Activated CD4-positive, CD25-positive, alpha-beta regulatory T cell (primary cell): ENCODE results near the gene CARD14.
"Not testable (repeated sequence)": the region's sequence is repeated elsewhere in the genome, so short reads cannot be mapped to it uniquely, and the experiment has no call there.

ENCODE experiments used
- DNase-seq, 4 experiments: peaks; one replicate each; lab custom pipeline; 2025; lab: John Stamatoyannopoulos, UW

CARD14 gene

DNA sequence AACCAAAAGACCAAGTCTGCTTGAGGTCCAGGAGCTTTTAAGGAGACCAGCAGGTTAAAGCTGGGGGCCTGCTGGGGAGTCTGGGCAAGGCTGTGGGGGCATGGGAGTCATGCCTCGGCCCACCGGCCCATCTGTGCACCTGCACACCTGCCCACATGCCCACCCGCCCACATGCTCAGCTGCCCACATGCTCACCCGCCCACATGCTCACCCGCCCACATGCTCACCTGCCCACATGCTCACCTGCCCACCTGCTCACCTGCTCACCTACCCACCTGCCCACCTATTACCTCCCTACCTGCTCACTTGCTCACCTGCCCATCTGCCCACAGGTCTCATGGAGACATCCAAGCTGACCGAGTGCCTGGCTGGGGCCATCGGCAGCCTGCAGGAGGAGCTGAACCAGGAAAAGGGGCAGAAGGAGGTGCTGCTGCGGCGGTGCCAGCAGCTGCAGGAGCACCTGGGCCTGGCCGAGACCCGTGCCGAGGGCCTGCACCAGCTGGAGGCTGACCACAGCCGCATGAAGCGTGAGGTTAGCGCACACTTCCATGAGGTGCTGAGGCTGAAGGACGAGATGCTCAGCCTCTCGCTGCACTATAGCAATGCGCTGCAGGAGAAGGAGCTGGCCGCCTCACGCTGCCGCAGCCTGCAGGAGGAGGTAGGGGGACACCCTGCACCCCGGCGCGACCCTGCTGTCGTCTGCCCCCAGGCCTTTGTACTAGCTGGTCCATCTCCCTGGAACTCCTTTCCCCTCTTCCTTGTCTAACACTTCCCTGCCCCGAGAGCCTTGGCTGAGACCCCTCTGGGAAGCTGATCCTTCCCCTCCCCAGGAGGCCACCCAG is 14.0 kb downstream of the CARD14 start:
- DNase-seq: no peak

DNA sequence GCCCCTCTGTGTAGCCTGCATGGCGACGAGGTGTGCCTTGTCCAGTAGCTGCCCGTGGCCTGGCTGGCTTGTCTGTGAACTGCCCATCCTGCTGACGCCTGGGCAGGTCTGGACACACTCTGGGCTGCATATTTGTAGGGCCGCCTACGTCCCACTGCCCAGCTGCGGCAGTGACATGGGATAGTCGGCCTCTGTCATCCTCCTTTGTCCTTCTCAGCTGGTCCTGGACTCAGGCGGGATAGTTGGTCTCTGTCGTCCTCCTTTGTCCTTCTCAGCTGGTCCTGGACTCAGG is 14.5 kb downstream of the CARD14 start:
- no peak for DNase-seq

DNA sequence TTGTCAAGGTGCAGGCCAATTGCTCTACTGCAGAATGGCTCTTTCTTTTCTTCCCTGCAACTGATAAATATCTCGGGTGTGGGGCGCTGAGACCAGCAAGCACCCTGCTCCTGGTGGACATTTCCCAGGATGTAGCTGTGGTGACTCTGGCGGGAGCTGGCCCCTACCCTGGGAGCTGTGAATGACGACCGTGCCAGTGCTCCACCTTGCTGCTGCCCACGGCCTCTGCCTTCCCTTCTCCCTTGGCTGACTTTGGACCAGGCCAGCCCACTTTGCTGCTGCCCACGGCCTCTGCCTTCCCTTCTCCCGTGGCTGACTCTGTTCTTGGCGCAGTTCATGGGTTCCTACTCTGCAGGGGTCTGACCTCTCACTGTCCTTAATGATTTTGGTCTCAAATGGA is 16.1 kb downstream of the CARD14 start:
- DNase-seq: no peak

DNA sequence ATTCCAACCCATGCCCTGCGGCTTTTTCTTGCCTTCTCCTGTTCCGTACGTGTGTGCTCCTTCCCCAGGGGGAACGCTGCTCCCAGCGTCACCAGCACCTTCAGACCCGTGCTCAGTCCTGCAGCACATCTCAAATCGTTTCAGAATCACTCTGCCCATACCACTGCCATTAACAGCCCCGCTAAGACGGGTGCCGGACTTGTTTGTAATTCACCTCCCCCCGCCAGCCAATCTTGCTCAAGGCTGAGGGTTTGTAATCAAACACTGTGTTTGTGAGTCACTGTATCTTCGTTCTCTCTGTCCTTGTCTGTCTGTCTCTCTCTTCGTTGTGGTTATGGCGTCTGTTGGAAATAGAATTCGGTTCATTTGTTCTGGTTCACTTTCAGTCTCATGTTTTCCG is 17.3 kb downstream of the CARD14 start:
- no peak for DNase-seq

DNA sequence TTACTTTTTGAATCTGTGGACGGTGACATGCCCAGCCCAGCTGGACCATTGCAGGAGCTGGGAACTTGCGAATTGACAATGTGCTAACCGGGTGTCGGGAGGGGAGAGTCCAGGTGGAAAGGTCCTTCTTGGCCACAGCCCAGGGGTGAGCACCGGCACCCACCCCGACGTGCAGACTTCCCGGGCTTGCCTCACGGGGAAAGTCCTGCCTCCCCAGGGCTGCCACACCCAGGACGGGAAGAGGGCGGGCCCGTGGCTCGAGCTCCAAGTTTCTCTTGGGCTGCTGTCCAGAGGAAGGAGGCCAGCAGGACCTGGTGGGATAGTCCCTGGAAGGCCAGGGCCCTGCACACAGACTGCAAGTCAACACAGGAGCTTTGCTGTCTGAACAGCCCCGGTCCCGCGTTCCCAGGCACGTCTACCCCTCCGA is 17.7 kb downstream of the CARD14 start:
- no peak for DNase-seq

DNA sequence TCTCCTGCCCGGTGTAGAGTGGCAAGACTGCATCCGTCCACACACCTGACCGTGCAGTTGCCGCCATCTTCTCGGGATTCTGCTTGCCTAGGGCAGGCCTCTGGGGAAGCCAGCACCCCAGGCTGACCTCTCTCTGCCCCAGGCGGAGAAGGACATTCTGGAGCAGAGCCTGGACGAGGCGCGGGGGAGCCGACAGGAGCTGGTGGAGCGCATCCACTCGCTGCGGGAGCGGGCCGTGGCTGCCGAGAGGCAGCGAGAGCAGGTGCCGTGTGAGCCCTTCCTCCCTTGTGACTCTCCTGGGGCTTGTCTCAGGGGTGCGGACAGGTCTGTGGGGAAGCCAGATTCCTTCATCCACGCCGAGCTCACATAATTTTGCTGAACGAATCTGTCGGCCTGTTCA is 19.8 kb downstream of the CARD14 start:
- DNase-seq: no peak

DNA sequence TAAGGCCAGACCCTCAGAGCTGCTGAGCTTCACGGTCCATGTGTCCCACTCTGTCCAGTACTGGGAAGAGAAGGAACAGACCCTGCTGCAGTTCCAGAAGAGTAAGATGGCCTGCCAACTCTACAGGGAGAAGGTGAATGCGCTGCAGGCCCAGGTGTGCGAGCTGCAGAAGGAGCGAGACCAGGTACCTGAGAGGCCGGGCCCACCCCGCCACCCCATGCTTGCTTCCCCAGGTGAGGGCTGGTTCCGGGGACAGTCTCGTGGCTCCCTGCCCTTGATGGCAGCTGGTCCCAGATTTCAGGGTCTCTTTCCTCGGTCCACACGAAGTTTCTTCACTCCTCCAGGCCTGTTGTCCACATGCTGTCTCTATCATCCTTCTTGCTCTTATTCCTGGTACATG is 20.9 kb downstream of the CARD14 start:
- DNase-seq: no peak

DNA sequence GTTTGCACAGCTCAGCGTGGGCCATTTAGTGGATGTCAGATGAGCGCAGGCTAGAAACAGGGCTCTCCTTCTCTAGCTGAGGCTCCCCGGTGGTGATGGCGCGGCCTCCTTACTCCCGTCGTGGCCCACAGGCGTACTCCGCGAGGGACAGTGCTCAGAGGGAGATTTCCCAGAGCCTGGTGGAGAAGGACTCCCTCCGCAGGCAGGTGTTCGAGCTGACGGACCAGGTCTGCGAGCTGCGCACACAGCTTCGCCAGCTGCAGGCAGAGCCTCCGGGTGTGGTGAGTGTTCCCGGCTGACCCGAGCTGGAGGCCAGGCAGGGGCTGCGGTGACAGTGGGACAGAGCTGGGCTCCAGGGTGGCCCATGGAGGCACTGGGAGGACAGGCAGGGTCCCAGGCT is 21.4 kb downstream of the CARD14 start:
- DNase-seq: no peak

DNA sequence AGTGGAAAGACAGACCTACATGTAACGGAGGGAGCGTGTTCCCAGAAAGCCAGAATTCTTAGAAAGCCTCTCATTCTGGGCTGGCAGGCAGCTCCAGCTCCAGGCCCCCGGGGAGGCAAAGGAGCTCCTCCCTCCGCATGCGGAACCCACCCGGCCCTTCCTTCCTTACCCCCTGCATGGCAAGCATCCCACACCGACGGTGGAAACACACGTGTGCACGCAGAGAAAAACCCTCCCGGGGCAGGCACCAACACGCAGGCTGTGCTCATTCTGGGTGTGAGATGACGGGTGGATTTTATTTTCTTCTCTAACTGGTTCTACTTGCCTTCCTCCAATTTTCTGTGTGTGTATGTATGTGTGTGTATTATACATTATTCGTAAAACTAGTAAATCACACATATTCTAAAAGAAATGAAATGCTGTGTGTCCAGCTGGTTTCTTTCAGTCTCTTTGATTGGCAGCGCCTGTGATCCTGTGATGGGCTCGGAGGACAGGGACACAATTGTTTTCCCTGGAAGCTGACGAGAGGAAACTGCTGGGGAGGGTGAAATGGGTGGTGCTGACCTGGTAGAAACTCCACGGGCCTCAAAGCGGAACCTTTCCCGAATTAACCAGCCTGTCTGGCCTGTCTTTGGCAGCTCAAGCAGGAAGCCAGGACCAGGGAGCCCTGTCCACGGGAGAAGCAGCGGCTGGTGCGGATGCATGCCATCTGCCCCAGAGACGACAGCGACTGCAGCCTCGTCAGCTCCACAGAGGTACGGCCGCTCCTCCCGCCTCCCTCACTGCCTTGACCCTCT is 22.2 kb downstream of the CARD14 start:
- no peak for DNase-seq

DNA sequence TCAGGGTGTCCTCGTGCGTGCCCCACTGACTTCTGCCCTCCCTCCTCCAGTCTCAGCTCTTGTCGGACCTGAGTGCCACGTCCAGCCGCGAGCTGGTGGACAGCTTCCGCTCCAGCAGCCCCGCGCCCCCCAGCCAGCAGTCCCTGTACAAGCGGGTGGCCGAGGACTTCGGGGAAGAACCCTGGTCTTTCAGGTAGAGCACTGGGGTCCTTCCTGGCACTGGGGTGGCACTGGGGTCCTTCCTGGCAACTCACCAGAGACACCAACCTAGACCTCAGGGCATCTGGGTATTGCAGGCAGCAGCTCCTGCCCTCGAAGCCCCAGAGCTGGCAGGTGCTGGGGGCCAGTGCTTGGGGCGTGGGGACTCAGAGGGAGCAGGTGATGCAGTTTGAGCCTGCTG is 25.3 kb downstream of the CARD14 start:
- DNase-seq: no peak

DNA sequence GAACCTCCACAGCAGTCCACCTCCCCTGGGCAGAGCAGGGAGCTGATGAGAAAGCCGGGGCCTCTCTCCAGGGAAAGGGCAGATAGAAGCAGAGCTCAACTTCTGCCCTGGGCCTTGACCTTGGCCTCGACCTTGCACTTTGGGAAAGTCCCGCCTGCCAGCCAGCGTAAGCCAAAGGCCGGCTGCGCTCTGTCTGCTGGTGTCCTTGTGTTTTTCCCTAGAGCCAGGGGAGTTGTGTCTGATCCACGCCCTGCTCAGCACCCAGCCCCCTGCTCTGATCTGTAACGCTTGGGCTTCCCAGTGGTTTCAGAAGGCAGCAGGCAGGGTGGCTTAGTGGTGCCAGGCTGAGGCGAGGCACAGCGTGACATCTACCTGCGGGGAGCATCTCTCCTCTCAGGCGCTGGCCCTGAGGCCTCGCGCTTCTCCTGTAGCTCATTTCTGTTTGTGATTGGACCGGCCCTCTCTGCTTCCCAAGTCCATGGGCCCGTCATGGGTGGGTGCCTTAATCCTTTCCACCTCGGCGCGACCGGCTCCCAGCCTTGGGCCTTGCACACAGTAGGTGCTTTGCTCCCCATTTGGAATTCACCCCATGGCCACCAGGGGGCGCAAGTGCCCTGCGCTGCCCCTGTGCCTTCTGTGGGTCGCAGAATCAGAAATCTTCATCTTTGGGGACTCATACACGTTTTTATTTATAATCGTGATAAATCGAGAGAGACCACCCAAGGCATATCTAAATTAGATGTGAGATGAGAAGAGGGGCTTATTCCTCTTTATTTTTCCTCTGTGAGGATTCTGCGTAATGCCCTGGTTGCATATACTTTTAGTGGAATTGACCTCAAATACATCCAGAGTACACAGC is 26.1 kb downstream of the CARD14 start:
- DNase-seq: peak; percentile 31 to 48 (median 38)

DNA sequence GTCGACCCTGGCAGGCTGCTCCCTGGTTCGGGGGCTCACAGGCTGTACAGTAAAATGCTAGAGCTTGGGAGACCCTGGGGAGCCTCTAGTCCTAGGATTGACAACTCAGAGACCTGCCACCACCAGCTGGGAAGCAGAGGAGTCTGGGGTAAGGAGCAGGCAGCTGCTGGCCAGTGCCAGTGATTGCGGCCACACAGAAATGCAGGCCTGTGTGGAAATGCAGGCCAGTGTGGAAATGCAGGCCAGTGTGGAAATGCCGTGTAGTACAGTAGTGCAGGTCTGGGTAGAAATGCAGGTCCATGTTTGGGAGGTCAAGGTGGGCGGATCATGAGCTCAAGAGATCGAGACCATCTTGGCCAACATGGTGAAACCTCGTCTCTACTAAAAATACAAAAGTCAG is 26.8 kb downstream of the CARD14 start:
- no peak for DNase-seq

DNA sequence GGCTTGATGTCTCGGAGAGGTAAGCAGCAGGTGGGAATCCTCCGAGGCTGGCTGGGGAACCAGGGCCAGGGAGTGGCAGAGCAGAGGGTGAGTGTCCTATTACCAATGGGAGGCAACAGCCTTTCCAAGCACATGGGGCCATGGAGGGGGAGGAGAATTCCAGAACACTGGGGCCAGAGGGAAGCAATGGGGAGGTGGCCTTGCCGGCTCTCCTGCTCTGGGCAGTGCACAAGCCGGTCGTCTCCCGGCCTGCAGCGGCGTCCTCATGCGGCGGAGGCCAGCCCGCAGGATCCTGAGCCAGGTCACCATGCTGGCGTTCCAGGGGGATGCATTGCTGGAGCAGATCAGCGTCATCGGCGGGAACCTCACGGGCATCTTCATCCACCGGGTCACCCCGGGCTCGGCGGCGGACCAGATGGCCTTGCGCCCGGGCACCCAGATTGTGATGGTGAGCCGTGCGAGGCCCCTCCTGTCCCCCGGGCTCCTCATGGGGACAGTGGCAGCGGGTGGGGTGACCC is 28.4 kb downstream of the CARD14 start:
- DNase-seq: no peak

DNA sequence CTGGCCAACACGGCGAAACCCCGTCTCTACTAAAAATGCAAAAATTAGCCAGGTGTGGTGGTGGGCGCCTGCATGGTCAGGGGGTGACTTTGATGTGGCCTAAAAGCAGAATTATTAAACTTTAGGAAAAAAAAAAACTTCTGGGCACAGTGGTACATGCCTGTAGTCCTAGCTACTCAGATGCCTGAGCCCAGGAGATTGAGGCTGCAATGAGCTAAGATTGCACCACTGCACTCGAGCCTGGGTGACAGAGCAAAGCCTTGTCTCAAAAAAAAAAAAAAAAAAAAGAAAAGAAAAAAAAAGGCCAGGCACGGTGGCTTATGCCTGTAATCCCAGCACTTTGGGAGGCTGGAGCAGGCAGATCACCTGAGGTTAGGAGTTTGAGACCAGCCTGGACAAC is 29.5 kb downstream of the CARD14 start:
- not testable (repeated sequence) for DNase-seq

DNA sequence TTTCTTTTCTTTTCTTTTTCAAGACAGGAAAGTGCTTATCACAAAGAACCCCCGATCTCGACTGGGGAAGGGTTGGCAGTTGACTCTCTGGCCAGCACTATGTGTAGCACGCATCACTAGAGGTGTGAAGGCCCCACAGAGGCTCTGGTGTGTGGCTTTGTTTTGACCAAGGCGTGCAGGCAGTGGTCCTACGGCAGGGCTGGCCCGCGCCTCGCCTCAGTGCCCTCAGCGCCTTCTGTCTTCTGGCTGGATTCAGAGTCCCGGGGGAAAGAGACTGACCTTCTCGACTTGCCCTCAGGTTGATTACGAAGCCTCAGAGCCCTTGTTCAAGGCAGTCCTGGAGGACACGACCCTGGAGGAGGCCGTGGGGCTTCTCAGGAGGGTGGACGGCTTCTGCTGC is 31.6 kb downstream of the CARD14 start:
- no peak for DNase-seq

DNA sequence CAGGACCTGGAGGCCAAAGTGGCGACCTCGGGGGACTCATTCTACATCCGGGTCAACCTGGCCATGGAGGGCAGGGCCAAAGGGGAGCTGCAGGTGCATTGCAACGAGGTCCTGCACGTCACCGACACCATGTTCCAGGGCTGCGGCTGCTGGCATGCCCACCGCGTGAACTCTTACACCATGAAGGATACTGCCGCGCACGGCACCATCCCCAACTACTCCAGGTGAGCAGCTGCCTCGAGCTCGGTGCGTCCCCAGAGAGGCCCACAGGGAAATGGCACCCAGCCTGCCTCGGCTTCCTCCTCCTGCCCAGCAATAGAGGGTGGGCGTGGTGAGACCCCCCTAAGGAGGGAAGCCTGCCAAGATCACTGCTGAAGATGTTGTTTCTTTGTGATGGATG is 32.4 kb downstream of the CARD14 start:
- no peak for DNase-seq

DNA sequence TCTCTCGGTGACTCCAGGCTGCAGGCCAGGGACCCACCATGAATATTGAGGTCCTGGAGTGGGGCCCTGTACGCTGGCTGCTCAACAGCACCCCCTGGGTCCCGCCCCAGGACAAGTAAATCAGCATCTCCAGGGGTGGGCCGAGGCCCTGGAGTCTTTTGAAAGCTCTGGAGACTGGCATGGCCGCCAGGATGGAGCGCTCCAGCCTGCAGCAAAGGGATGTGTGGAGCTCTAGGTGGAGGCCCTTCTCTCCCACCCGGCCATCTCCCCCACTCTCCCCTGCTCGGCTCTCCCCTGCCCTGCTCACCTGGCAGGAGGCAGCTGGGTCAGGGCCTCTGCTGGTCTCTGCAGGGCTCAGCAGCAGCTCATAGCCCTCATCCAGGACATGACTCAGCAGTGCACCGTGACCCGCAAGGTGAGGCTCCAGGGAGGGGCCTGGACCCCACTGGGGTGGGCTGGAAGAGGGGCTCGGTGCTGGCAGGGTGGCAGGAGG is 33.7 kb downstream of the CARD14 start:
- no peak for DNase-seq

DNA sequence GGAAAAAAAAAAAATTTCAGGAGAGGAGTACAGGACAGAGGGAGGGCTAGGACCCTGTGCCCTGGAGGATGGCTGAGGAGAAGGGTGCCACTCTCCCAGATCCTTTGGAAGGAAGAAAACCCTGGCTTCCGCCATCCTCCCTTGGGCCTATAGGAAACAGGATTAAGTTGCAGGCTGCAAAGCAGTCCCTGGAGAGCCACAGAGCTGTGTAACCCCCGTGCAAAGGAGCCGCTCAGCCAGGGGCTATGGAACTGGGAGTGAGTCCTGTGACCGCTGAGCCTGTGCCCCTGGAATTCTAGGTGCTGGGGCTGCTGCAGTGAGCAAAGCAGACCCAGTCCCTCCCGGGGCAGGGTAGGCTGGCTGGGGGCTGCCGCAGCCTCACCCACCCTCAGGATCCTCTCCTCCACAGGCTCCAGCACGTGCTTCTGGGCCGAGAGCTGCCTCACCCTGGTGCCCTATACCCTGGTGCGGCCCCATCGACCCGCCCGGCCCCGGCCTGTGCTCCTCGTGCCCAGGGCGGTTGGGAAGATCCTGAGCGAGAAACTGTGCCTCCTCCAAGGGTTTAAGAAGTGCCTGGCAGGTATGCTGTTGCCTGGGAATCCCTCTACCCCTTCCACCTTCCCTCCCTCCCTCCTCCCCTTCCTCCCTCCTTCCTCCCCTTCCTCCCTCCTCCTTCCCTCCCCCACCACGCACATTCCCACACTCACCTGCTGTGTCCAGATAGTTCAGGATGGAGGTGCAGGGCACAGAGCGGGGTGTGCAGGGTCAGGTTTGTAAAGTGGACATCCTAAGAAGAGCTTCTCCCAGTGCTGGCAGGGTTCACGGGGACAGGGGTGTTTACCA is 35.0 kb downstream of the CARD14 start:
- no peak for DNase-seq

DNA sequence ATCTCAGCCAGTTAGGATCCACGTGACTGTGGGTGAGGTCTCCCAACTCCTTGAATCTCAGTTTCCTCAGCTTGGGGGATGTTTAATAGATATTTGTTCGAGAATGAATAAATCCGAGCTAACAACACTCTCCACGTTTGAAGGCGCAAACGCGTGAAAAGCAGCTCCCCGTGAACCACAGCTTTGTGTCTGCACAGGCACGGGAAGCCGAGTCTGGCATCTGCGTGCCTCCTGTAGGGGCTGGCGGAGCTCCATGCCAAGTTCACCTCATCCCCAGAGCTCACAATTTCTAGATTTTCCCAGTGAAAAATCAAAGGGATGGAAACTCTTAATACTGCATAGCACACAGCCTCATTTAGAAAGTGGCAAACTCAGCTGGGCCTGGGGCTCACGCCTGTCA is 36.0 kb downstream of the CARD14 start:
- DNase-seq: no peak

DNA sequence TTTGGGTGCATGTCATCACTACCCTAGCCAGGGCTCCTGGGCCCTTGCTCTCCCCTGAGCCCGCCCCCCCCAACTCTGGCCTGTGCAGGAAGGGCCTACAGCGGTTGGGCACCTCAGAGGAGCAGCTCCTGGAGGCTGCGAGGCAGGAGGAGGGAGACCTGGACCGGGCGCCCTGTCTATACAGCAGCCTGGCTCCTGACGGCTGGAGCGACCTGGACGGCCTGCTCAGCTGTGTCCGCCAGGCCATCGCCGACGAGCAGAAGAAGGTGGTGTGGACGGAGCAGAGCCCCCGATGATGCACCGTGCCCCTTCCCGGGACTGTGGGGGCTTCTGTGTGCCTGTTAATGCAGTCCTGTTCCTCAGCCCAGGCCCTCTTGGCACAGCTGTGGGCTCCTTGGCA is 38.2 kb downstream of the CARD14 start:
- DNase-seq: no peak

DNA sequence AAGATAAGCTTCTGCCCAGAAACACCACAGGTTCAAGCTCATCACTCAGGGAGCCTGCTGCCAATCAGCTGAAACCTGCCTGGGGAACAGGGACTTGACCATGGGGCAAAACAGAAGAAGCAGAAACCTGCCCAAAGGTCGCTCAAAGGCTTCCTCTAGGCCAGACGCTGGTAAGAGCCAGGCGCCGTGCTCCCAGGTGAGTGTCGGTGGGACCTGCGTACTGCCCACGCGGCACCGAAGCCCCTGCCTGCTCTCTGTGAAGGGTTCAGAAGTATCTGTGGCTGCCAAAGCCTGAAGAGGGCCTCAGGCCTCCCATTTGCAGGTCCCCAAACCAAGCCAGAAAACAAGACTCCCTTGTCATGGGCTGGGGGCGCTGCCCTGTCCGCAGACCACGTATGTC is 39.9 kb downstream of the CARD14 start:
- no peak for DNase-seq
